Ovary (tissue), 9 donors: ENCODE results near the gene MTHFR. TPM values are rescaled to one million over a fixed set of nuclear protein-coding genes. Genes with fewer than 3 reads are reported as not detected.

Source experiments
- DNase-seq, 5 donors: peaks; one replicate each; pipeline ENCODE4 v3.0.0-alpha.2; 2019 to 2020
- H3K27ac ChIP-seq, 2 donors: fragments of 200-600 bp; one replicate each; pipeline versions ENCODE4 v1.5.1 to v1.8.0; 2019 to 2022
- H3K27me3 ChIP-seq: fragments of 200-600 bp; one replicate; pipeline ENCODE4 v1.8.0; 2022
- H3K36me3 ChIP-seq: fragments of 200-600 bp; sonication (generic); one replicate; pipeline ENCODE4 v1.5.1; 2019
- H3K4me1 ChIP-seq: one replicate; pipeline ENCODE4 v1.8.1; 2013; ENCODE audit warnings: mild to moderate bottlenecking, moderate library complexity; ENCODE audit not compliant: insufficient read depth
- H3K4me3 ChIP-seq: fragments of 200-600 bp; sonication (generic); one replicate; pipeline ENCODE4 v1.5.1; 2017
- H3K9me3 ChIP-seq, 2 donors: fragments of 200-600 bp in 1 of 2; sonication (generic) in 1 of 2; one replicate each; pipeline versions ENCODE4 v1.5.1 to v1.8.1; 2013 to 2019; ENCODE audit warnings: mild to moderate bottlenecking in 1 of 2, moderate library complexity in 1 of 2
- CTCF ChIP-seq, 3 donors: fragments of 450-650 bp in 2 of 3; fragments of 200-600 bp in 1 of 3; IDR thresholded peaks; one replicate each; pipeline versions ENCODE4 v1.5.1 to v1.8.0; 2016 to 2022; ENCODE audit warnings: antibody characterized with exemption in 3 of 3, mild to moderate bottlenecking in 1 of 3
- EP300 ChIP-seq: sonication (generic); formaldehyde crosslinking; IDR thresholded peaks from one replicate; pipeline ENCODE4 v1.6.1; 2017; ENCODE audit warnings: antibody characterized with exemption
- POLR2A ChIP-seq: fragments of 450-650 bp; IDR thresholded peaks from one replicate; pipeline ENCODE4 v1.6.1; 2017; ENCODE audit warnings: antibody characterized with exemption, mild to moderate bottlenecking, moderate library complexity
- WGBS, 3 donors: extraction: QIAGEN DNeasy Blood & Tissue Kit in 1 of 3; methylation state at CpG; one replicate each; pipeline versions ENCODE4 v1.1.5 to v1.1.7; 2013 to 2017; 5-methylcytosine and 5-hydroxymethylcytosine counted together
- intact Hi-C, 4 donors: fragments of 100-400 bp; cut with DNase I; formaldehyde crosslinking; loops; one replicate each; pipeline versions ENCODE4 v1.11.0 to v1.15.1; 2022 to 2023
- polyA plus RNA-seq, 2 donors: library from polyadenylated mRNA; stranded (reverse); fragments of 200-250 nt in 1 of 2; fragments of 350-450 nt in 1 of 2; fragmentation: Illumina TruSeq in 1 of 2; extraction: RNeasy Lipid Tissue Mini Kit (QIAGEN cat#74804) in 1 of 2; gene quantifications; one replicate each; pipeline ENCODE4 v1.2.3, GENCODE V29; 2013 to 2014
- small RNA-seq: library from RNA; depleted of rRNA; stranded (forward); fragments of <200 nt; gene quantifications from one replicate; pipeline ENCODE3, GENCODE V24; 2016
- total RNA-seq, 7 donors: library from RNA; depleted of rRNA in 2 of 7; stranded (reverse); fragments of >200 nt in 2 of 7; fragmentation: NEBNext Ultra II Directional in 3 of 7; extraction: Animal tissue kit (Norgen Biotek cat#: 25700) in 3 of 7; gene quantifications; one replicate each; pipeline versions ENCODE4 v1.1.0 to v1.2.4, GENCODE V29; 2016 to 2023
- donor health status: DM: no; HTN: no; CAD: no; lungs with moderate emphysema.
- donor health status: DM: no; HTN: no; CAD: no.
- donor health status: Bipolar disorder and iron deficiency.
- donor health status: DM: yes; HTN: yes; CAD: no.
- donor health status: DM: no; HTN: no; CAD: no.
- donor health status: DM: yes; HTN: yes; CAD: no.

MTHFR gene
- total and polyA plus RNA-seq, 9 donors = 13.1 to 161 (median 55.6) TPM

DNA sequence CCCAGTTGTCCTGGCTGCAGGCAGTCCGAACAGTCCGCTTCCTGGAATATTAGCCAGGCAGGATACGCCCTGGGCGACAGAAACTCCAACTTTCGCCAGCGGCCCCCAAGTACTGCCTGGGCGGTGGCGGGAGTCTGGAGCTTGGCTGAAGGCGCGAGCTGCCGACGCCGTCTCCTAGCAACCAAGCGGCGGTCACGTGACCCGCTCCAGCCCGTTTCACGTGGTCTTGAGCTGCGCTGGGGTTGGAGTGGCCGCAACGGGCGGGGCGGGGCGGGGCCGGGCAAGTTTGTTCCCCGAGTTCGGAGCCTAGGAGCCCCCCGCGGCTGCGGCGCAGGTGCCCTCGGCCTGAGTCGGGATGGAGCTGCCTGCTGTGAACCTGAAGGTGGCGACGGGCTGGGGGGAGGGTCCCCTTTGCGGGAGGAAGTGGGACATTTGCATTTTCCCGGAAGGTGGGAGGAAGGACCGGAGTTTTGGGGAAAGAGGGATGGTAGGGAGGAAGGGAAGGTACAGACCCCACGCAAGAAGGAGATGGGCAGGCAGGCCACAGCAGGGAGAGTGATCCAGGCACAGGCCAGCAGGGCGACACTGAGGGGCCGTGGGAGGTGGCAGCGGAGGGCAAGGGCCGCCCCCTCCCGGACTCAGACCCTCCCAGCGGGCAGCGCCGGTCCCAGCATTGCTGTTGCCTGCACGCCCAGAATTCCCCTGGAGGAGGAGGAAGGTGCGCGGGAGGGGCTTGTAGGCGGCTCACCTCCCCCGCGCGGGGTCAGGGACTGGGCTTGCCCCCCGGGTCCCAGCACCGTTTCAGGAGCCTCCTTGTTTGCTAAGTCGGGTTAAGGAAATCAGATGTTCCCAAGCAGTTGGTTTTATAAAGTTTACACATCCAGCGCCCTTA lies 69.7 kb downstream of the MTHFR start, which contains the start of gene AGTRAP:
AGTRAP (plus strand) TSS at position 283 of the 892 bp plus-strand sequence; CDS start at position 356, 73 bp downstream.
- WGBS, 3 donors = 0 to 1% (median 1%) methylated on average over 51 to 59 of the region's 59 CpGs
- Histone ChIP-seq H3K36me3 (no peaks in the 10 kb centered on the region), H3K4me3 (peak within 1 kb of the TSS; percentile 69), H3K9me3 (no peaks in the 10 kb centered on the region), H3K27me3 (no peaks in the 10 kb centered on the region), H3K27ac (peak within 1 kb of the TSS; percentile 61 to 86), H3K4me1 (peaks cover 12% of the 10 kb centered on the region)
- peak; percentile 96 to 99 (median 98) for DNase-seq
- intact Hi-C loops = loop anchor here in 2 of 4 donors (5.0 to 10.0 kb wide), 2 partner anchors 51 to 59 kb away; no protein-coding TSS in a partner anchor
- TF ChIP-seq CTCF (IDR thresholded peaks at IDR 0.05) (peak in 2 of 3 donors; percentile 15 to 34), EP300 (no peak), POLR2A (peak; percentile 59)

Small RNA genes lying within 50 kb of the gene (small RNA-seq; reads per million reads assigned to genes)
- gene RF02156 (not detected), gene RF02157 (not detected), gene RF02158 (not detected)

Other genes starting within 250 kb of the MTHFR start
- gene FBXO2, start 151.5 kb downstream of the MTHFR start, total RNA-seq = 10 to 100 TPM in 1 of 7 donors, 1 to 10 TPM in 6; 1.3 to 17.6 (median 3.1) TPM
- 1 to 10 TPM in 1 of 2 donors, under 1 TPM in 1; 0.50 to 1.5 TPM for gene FBXO2, start 151.5 kb downstream of the MTHFR start, polyA plus RNA-seq
- 10 to 100 TPM; 15.0 to 20.8 (median 17.5) TPM for gene FBXO44, start 151.1 kb downstream of the MTHFR start, total RNA-seq
- 10 to 100 TPM in 1 of 2 donors, 1 to 10 TPM in 1; 4.2 to 20.8 TPM for gene FBXO44, start 151.1 kb downstream of the MTHFR start, polyA plus RNA-seq
- 10 to 100 TPM in 1 of 7 donors, 1 to 10 TPM in 6; 5.2 to 11.8 (median 6.3) TPM for gene FBXO6, start 141.8 kb downstream of the MTHFR start, total RNA-seq
- 1 to 10 TPM; 3.0 to 7.3 TPM for gene FBXO6, start 141.8 kb downstream of the MTHFR start, polyA plus RNA-seq
- 10 to 100 TPM; 21.1 to 35.9 (median 27.8) TPM for gene MAD2L2, start 124.8 kb downstream of the MTHFR start, total RNA-seq
- 10 to 100 TPM; 13.0 to 34.6 TPM for gene MAD2L2, start 124.8 kb downstream of the MTHFR start, polyA plus RNA-seq
- gene DRAXIN, start 114.3 kb downstream of the MTHFR start, total RNA-seq = under 1 TPM in 5 of 7 donors, not detected in 2; under 0.01 to 0.33 (median 0.05) TPM
- gene DRAXIN, start 114.3 kb downstream of the MTHFR start, polyA plus RNA-seq = under 1 TPM; 0.01 to 0.12 TPM
- 10 to 100 TPM; 24.5 to 53.2 (median 31.1) TPM for gene AGTRAP, start 69.8 kb downstream of the MTHFR start, total RNA-seq
- gene AGTRAP, start 69.8 kb downstream of the MTHFR start, polyA plus RNA-seq = 10 to 100 TPM in 1 of 2 donors, 1 to 10 TPM in 1; 5.9 to 38.2 TPM
- gene C1orf167, start 43.8 kb downstream of the MTHFR start, total RNA-seq = 1 to 10 TPM in 3 of 7 donors, under 1 TPM in 3, not detected in 1; 0.48 to 1.8 (median 1.1) TPM
- gene C1orf167, start 43.8 kb downstream of the MTHFR start, polyA plus RNA-seq = 1 to 10 TPM in 1 of 2 donors, not detected in 1; 4.4 TPM
- 10 to 100 TPM; 11.7 to 39.7 (median 32.1) TPM for gene CLCN6, start 227 bp upstream of the MTHFR start, total RNA-seq
- 10 to 100 TPM; 14.6 to 16.7 TPM for gene CLCN6, start 227 bp upstream of the MTHFR start, polyA plus RNA-seq
- 1 to 10 TPM in 2 of 7 donors, under 1 TPM in 2, not detected in 3; 0.83 to 2.5 (median 1.2) TPM for gene NPPA, start 41.8 kb upstream of the MTHFR start, total RNA-seq
- gene NPPA, start 41.8 kb upstream of the MTHFR start, polyA plus RNA-seq = under 1 TPM in 1 of 2 donors, not detected in 1; 0.86 TPM
- not detected for gene NPPB, start 53.0 kb upstream of the MTHFR start, total RNA-seq
- gene NPPB, start 53.0 kb upstream of the MTHFR start, polyA plus RNA-seq = under 1 TPM in 1 of 2 donors, not detected in 1; 0.22 TPM
- 10 to 100 TPM; 24.5 to 47.7 (median 26.8) TPM for gene KIAA2013, start 120.5 kb upstream of the MTHFR start, total RNA-seq
- gene KIAA2013, start 120.5 kb upstream of the MTHFR start, polyA plus RNA-seq = 10 to 100 TPM; 17.3 to 29.7 TPM
- gene PLOD1, start 128.8 kb upstream of the MTHFR start, total RNA-seq = 10 to 100 TPM; 26.3 to 98.2 (median 58.7) TPM
- 10 to 100 TPM; 52.3 to 67.9 TPM for gene PLOD1, start 128.8 kb upstream of the MTHFR start, polyA plus RNA-seq
- gene MFN2, start 174.5 kb upstream of the MTHFR start, total RNA-seq = 10 to 100 TPM; 27.8 to 67.8 (median 55.8) TPM
- 10 to 100 TPM; 29.7 to 77.0 TPM for gene MFN2, start 174.5 kb upstream of the MTHFR start, polyA plus RNA-seq
- 10 to 100 TPM; 32.3 to 59.0 (median 36.4) TPM for gene MIIP, start 213.5 kb upstream of the MTHFR start, total RNA-seq
- gene MIIP, start 213.5 kb upstream of the MTHFR start, polyA plus RNA-seq = 10 to 100 TPM in 1 of 2 donors, 1 to 10 TPM in 1; 3.3 to 42.8 TPM